HG02840 (cell line): ENCODE measurements around the gene CYCS.
A peak's percentile ranks its signal among the peaks of the same experiment; 100 is the strongest.
"Not testable (repeated sequence)": the region's sequence is repeated elsewhere in the genome, so short reads cannot be mapped to it uniquely, and the experiment has no call there.

ENCODE experiments used
- ATAC-seq: cut with Tn5 transposase; IDR thresholded peaks from one replicate; pipeline ENCODE4 v1.9.1; 2021; ENCODE audit warnings: mild to moderate bottlenecking, moderate library complexity, moderate number of reproducible peaks; ENCODE audit not compliant: unreplicated experiment, low FRiP score

CYCS gene

DNA sequence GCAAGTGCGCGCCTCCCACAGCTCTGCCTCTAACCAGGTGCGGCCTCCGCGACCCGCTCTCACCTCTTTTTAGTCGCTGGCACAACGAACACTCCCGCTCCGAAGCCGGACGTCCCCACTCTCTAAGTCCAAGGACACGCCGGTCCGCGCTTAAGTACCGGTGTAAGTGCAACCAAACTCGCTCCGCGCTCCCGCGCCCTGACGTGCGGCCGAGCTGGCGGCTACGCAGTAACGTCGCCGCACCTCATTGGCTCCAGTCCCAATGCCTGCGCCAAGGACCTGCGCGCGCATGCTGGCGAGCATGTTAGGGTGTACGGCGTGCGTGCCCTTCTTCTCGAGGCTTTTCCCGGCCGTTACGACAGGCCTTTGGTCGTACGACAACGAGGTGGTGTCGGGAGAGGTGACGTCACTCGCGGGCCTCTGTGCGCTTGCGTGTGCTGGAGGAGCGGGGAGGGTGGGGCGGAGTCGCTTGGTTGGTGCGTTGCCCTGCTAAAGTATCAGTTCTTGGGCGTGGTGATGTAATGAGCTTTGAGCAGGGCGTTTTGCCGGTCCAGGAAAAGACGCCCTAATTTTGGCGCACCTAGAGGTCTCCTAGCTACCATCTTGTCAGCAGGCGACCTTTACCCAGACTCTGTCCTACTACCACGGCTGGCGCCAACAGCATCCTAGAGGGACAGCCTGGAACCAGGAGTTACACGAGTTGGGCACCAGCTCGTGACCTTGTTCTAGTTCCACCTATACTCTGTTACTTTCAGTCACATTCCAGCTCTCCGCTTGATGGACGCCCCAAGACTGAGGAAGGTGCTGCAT lies at the start of gene CYCS:
TSS of gene CYCS (minus strand) at position 124 of the 810 bp plus-strand sequence. CDS start 1,141 bp downstream, outside the sequence.
- peak; percentile 97 for ATAC-seq

DNA sequence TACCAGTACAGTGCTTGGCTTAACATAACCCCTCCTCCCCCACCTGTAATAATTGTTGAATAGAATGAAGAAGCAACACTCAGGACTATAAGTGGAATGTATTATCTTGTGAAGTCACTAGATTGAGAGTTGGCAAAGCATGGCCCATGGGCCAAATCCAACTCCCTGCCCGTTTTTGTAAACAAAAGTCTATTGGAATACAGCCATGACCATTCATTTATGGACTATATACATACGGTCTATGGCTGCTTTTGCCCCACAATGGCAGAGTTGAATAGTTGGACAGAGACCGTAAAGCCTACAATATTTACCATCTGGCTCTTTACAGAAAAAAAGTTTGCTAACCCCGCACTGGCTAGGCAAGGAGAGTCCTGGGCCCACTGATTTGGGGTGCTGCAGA lies 48.1 kb upstream of the CYCS start:
- no peak for ATAC-seq

DNA sequence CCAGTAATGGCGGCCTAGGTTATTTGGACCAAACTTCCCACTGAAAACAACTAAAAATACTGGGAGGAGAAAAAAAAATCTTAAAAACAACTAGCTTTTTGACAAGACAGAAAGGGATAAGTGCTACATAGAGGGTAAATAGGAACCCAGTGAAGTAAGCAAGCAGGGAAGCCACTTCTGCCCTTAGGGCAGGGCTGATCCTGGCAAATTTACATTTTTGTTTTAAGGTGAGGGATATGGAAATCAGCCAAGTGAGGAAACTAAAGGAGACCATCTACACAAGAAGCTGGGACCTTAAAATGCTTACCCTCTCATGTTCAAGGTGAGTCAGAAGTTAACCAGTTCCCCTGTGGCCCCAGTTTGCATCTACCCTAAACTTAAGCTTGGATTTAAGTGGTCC lies 46.5 kb upstream of the CYCS start:
- ATAC-seq: no peak

DNA sequence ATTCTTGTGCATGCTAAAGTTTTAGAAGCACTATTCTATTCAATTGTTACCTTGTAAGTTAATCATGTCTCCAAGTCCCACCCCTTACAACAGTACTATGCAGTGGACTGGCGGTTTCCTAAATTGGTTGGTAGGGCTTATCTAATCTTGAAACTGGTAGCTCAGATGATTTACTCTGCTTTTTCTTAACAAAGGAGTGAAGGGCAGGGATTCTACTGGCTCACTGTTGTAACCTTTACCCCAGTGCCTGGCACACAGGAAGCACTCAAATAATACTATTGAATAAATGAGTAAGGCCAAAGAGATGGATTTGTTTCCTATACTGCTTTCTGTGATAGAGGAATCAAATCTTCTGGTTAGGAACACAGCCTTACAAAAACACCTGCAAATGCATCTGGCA lies 46.0 kb upstream of the CYCS start:
- no peak for ATAC-seq

DNA sequence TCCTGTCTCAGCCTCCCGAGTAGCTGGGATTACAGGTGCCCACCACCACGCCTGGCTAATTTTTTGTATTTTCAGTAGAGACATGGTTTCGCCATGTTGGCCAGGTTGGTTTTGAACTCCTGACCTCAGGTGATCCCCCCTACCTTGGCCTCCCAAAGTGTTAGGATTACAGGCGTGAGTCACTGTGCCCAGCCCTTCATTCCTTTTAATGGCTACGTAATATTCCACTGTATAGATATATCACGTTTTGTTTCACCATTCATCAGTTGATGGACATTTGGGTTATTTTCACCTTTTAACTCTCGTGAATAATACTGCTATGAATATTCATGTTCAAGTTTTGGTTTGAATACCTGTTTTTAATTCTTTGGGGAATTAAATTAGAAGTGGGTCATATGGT lies 44.6 kb upstream of the CYCS start:
- ATAC-seq: no peak

DNA sequence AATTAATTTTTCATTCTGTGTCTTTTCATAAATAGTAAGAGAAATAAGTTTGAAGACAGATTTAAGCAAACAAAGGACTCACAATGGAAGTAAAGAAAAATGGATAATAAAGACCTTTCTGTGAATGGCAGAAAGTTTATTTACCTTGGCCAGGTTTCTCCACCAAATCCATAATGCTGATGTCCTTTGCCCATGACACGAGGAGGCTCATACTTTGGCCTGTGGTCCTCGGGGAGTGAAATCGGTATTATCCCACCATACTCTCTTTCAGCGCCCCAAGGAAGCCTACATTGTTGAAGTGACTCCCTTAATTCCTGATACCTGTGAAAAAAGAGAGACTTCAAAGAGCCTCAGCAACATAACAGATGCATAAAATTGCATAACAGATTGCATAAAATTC lies 43.1 kb upstream of the CYCS start:
- ATAC-seq: no peak

DNA sequence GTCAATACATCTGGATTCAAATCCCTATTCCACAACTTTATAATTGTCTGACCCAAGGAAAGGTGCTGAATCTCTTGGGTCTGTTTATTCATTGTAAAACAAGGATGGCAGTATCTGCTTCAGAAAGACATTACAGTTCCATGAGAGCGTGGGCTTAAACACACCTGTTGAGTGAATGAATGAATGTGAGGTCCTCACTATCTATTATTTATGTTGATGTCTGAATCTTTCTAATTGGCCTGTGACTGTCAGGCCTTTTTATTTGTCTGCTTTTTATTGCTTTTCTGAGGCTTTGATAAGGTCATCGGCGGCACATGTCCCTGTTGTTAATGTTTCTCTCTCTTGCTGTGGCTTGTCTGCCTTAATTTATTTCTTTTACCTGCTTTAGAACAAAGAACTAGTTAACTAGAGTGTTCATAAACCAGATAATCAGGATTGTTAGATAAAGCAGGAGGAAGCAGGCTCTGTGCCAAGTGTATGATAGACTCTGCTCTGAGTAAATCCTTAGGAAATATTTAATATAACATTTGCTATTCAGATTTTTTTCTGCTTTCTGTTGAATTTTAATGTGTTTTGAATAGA lies 42.3 kb upstream of the CYCS start:
- ATAC-seq: no peak

DNA sequence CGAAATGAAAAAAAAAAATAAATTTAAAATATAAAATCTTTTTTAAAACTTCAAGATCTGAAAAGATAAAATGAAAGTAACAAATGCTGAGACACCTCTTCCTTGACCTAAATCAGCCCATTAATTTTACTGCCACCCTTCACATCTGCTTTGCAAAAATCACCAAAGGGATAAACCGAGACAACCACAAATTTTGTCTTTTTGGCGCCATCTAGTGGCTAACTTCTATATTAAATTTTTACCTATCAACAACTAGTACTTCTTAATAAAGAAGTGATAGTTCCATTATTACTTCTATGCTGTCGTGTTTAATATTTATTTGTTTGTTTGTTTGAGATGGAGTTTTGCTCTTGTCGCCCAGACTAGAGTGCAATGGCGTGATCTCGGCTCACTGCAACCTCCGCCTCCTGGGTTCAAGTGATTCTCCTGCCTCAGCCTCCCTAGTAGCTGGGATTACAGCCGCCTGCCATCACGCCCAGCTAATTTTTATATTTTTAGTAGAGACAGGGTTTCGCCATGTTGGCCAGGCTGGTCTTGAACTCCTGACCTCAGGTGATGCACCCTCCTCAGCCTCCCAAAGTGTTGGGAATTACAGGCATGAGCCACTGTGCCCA lies 35.0 kb upstream of the CYCS start:
- not testable (repeated sequence) for ATAC-seq

DNA sequence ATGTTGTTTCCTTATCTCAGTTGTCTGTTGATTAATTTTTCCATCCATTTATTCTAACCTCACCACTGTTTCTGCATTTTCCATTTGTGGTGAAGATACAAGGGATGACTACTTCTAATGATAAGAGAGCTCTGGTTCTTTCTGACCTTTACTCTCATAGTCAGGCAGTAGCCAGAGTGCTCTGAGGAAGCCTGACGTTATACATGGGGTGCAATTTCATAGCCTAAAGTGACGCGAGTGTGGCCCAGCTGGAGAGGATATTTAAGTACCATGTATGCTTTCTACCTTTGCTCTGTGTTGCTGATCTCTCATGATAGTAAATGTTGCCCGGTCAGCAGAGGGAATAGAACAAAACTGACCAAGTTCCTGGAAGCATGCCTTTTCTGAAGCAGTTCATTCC lies 33.9 kb upstream of the CYCS start:
- no peak for ATAC-seq

DNA sequence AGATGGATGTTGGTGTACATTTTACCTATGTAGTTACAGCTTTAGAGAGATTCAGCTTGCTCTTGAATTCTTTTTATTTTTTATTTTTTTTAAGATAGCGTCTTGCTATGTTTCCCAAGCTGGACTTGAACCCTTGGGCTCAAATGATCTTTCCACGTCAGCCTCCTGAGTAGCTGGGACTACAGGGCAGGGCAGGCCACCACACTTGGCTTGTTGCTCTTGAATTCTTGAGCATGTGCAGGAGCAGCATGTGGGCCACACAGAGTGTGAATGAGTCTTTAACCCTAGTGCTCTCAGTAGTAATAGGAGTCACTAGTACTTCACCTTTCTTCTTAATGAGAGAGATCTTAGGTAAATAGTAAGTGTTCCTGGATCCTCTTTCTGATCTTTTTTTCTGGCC lies 26.7 kb upstream of the CYCS start:
- no peak for ATAC-seq

DNA sequence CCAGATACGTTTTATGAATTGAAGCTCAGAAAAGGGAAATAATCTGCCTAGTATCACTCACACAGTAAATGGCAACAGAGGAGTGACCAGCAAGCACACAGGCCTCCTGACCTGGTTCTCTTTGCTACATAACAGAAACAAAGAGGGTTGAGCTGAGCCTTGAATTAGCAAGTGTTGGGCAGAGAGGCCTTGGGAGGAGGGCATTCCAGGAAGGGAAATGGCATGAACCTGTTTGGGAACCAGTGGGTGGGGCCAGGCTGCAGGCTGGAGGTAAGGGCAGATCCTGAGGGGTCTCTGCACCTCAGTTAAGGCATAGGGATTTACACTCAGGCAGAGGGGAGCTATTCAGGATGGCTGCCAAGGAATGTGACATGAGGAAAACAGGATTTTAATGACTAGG lies 24.8 kb upstream of the CYCS start:
- no peak for ATAC-seq

DNA sequence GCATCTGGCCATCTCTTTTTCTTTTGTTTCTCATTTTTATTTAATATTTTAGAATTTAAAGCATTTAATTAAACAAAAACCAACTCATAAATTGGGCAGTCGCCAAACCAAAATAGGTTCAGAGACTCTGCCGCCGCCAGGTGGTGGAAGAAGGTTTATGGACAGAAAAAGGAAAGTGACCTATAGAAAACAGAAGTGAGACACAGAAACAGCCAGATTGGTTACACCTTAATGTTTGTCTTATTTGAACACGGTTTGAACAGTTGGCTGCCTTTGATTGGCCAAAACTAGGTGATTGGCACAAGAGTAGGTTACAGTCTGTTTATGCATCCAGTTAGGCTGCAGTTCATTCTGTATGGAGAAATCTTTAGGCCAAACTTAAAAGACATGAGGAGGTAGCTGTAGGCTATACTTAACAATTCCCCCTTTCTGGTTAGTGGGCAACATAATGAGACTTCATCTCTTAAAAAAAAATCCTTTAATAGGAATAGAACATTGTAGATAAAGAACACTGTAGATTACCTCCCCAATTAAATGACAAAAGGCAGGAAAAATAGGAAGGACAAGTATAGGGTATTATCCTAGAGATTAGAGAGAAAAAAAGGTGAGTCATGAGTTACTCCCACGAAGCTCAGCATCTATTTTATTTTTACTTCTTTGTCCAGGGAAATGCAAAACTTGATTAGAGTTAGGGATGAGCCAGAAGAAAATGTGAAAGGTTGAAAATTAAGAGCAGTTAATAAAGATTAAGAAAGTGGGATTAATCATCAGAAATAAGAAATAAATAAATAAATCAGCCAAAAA lies 23.9 kb upstream of the CYCS start:
- no peak for ATAC-seq

DNA sequence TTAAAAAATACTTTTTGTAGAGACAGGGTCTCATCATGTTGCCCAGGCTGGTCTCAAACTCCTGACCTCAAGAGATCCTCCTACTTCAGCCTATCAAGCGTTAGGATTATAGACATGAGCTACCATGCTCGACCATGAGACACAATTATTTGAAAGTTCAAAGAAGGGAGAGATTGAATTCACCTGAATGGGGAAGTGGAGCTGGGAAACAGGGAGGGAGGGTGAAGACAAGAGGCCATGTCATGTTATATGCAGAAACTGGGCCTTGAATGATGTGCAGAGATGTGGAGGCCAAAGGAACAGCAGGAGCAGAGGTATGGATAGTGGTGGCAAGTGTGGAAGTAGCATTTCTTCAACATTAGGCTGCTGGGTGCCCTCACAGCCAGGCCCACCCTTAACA lies 18.7 kb upstream of the CYCS start:
- ATAC-seq: no peak

DNA sequence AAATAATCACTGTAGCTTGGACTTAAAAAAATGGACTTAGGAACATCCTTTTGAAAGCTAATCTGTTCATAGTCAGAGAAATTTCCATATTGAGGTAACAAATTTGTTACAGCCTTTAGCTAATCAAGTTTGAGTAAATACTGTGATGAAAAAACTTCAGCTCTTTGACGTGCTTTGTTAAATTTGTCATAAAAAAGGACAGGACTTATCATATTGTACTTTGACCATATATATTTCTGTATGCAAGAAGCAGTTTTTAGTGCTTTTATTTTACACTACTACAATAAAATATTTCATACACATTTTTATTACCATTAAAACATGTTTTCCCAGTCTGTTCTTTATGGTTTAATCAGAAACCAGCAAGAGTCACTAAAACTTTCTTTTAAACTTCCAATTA lies 14.5 kb upstream of the CYCS start:
- no peak for ATAC-seq

DNA sequence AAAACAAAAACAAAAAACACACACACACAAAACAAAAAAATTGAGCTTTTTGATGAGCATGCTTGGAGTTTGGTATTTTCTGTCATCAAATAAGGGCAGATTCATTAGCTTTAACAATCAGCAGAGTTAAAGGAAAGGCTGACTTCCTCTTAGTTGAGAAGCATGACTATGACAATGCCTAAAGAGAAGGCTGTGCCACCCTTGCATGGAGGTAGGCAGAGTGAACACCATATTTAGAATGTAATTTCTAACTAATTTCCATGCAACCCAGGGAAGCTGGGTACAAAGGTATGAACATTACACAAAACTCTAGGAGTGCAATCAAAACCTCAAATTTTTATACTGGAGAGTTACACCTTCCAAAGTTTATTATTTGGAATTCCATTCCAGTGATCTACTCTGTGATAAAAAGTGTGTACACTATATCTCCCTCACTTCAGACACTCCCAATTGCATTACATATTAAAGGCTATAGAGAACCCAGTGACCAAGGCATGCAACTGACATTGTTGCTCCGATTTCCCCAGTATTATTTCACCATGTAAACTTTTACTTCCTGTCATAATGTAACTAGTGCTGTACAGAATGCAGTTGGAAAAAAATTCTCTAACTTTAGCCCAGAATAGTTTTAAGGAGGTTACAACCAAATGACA lies 9.4 kb upstream of the CYCS start:
- no peak for ATAC-seq

DNA sequence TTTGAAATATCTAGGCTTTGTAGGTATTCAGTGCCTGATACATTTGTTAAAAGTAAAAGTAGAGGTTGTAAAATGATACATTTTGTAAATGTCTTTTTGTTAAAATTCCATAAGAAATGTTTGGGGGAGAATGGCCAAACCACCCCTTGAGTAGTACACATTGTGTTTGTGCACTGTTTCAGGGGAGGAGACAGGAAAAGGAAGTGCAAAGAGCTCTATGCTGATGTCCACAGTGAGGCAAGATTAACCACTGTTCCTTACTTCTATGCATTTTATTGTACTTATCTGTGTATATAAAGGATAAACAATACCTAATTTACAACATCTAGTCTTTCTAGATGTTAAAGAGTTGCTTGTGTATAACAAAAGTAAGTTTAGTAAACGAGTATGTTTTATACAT lies 7.4 kb upstream of the CYCS start:
- no peak for ATAC-seq

DNA sequence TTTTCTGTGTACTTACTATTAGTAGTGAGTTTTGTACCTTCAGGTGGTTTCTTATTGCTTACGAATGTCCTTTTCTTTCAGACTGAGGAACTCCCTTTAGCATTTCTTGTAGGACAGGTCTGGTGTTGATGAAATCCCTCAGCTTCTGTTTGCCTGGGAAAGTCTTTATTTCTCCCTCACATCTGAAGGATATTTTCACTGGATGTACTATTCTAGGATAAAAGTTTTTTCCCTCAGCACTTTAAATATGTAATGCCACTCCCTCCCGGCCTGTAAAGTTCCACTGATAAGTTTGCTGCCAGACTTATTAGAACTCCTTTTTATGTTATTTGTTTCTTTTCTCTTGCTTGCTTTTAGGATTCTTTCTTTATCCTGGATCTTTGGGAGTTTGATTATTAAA lies 1.7 kb upstream of the CYCS start:
- no peak for ATAC-seq

DNA sequence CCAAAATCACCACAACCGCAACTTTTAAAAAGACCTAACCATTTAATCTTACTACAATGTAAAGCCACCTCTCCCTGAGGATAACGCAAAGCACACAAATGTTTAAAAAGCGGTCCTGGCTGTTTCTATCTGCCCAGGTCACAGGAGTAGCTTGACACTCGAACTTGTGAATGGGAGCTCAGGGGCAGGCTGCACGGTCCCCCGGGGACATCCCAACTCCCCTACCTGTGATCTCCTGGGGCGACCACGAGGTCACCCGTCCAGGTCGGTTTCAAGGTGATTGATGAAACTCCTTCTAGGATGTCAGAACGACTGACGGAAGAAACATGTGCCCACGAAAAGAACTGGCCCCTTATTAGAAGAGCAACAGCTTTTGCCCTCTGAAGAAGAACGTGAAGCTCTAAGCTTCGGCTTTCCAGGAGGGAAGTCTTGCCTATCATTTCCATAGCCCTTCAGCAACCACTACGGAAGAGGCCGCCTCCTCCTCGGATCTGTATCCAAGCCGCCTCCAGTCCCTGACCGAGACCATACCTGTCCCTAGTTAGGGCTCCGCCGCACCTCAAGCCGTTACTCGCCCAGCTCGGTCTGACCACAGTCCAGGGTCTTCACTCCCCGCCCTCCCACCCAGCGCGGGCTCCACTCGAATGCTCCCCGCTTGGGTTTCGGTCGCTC lies 459 bp downstream of the CYCS start:
- ATAC-seq: peak; percentile 23

DNA sequence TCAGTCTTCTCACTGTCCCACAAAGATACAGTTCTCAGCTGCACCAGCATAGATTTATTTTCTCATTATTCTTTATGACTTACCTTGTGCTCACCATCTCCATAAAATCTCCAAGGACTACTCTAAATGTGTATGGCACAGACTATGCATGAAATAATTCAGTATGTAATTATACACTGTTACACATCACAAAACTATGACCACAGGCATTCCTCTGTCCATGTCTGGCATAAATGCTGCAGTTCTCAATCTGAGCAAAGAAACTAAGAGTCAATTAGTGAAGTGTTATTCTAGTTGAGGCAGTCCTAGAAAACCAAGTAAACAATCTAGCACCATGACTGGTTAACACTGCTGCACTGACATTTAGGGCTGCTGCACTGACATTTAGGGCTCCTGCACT lies 2.7 kb downstream of the CYCS start:
- ATAC-seq: no peak

DNA sequence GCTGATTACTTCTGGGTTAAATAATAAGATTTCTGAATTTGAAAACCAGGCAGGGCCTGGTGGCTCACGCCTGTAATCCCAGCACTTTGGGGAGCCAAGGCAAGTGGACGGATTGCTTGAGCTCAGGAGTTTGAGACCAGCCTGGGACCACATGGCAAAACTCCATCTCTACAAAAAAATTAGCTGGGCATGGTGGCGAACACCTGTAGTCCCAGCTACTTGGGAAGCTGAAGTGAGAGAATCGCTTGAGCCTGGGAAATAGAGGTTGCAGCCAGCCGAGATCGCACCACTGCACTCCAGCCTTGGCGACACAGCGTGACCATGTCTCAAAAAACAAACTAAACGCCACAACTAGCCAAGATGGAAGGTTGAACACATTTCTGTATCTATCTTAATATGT lies 3.5 kb downstream of the CYCS start:
- ATAC-seq: no peak
